CD4-positive, alpha-beta memory T cell (primary cell): ENCODE results near the gene NAP1L4. TPM values are rescaled to one million over a fixed set of nuclear protein-coding genes. Genes with fewer than 3 reads are reported as not detected.

ENCODE experiments used
- CTCF ChIA-PET: fragments of 350-600 bp; sonication (Branson Sonifier 250); formaldehyde crosslinking; loops from one replicate; lab custom pipeline; 2021; ENCODE audit warnings: inconsistent platforms; ENCODE audit not compliant: partially characterized antibody; lab: Charles Lee
- POLR2A ChIA-PET: fragments of 350-600 bp; sonication (Branson Sonifier 250); formaldehyde crosslinking; loops from one replicate; lab custom pipeline; 2021; ENCODE audit not compliant: partially characterized antibody; lab: Charles Lee
- DNase-seq, 5 donors: peaks; one replicate each; pipeline versions ENCODE4 v3.0.0 to v3.0.0-alpha.2; 2020 to 2022; ENCODE audit warnings: mixed read lengths in 1 of 5
- H3K27ac ChIP-seq: one replicate; pipeline ENCODE4 v1.7.0; 2013; ENCODE audit warnings: low read depth, low read length
- H3K27me3 ChIP-seq: 2 replicates; pipeline ENCODE4 v1.7.0; 2013; ENCODE audit warnings: mild to moderate bottlenecking, low read length, moderate library complexity; ENCODE audit not compliant: insufficient read depth
- H3K36me3 ChIP-seq: 2 replicates; pipeline ENCODE4 v1.7.0; 2013; ENCODE audit warnings: mild to moderate bottlenecking, low read length, moderate library complexity; ENCODE audit not compliant: insufficient read depth
- H3K4me1 ChIP-seq: 2 replicates; pipeline ENCODE4 v1.7.0; 2013; ENCODE audit warnings: mild to moderate bottlenecking, low read length, moderate library complexity; ENCODE audit not compliant: insufficient read depth
- H3K4me3 ChIP-seq, 2 donors: one replicate each; pipeline ENCODE4 v1.7.0; 2013; ENCODE audit warnings: low read length in 2 of 2, mild to moderate bottlenecking in 1 of 2
- H3K9me3 ChIP-seq, 2 donors: one replicate each; pipeline ENCODE4 v1.7.0; 2013; ENCODE audit warnings: low read length in 2 of 2, control low read depth in 1 of 2; ENCODE audit not compliant: control insufficient read depth in 1 of 2
- H3K27ac Mint-ChIP-seq, 7 donors: one replicate each; pipeline ENCODE4 v1.8.0; 2020 to 2021; ENCODE audit warnings: mixed read lengths in 7 of 7, mild to moderate bottlenecking in 6 of 7, inconsistent platforms in 3 of 7, moderate library complexity in 3 of 7
- H3K27me3 Mint-ChIP-seq, 2 donors: one replicate each; pipeline ENCODE4 v1.8.0; 2020 to 2021; ENCODE audit warnings: mixed read lengths in 2 of 2
- H3K36me3 Mint-ChIP-seq, 2 donors: one replicate each; pipeline ENCODE4 v1.8.0; 2020 to 2021; ENCODE audit warnings: mixed read lengths in 2 of 2, inconsistent platforms in 1 of 2, mild to moderate bottlenecking in 1 of 2
- H3K4me1 Mint-ChIP-seq, 4 donors: one replicate each; pipeline ENCODE4 v1.8.0; 2020 to 2021; ENCODE audit warnings: mixed read lengths in 4 of 4, mild to moderate bottlenecking in 1 of 4
- H3K4me3 Mint-ChIP-seq, 8 donors: one replicate each; pipeline ENCODE4 v1.8.0; 2020 to 2021; ENCODE audit warnings: mixed read lengths in 8 of 8, mild to moderate bottlenecking in 7 of 8, moderate library complexity in 6 of 8, inconsistent platforms in 3 of 8
- H3K9me3 Mint-ChIP-seq, 8 donors: one replicate each; pipeline ENCODE4 v1.8.0; 2020 to 2021; ENCODE audit warnings: mixed read lengths in 8 of 8, mild to moderate bottlenecking in 5 of 8, inconsistent platforms in 3 of 8, moderate library complexity in 1 of 8
- intact Hi-C: fragments of 100-400 bp; cut with micrococcal nuclease; formaldehyde crosslinking; loops from one replicate; pipeline ENCODE4 v1.15.1; 2023
- polyA plus RNA-seq, 2 donors: library from polyadenylated mRNA; unstranded; fragments of 300-500 nt; fragmentation: Illumina TruSeq; gene quantifications; one replicate each; pipeline ENCODE4 v1.2.3, GENCODE V29; 2021
- total RNA-seq, 2 experiments: library from RNA; stranded (reverse); gene quantifications; one replicate each; pipeline ENCODE4 v1.2.3, GENCODE V29; 2021

The NAP1L4 gene
- total and polyA plus RNA-seq, 4 experiments from 2014 or later, result 153 to 303 (median 230) TPM

GRCh38 chr11:2945757-2946287 is 46.3 kb downstream of the NAP1L4 start:
- H3K27ac ChIP-seq, result no peak overlapping the region
- H3K27ac Mint-ChIP-seq, result peak overlapping the region; percentile 24 to 91 (median 77)
- peaks cover 37% of the 10 kb centered on the region for H3K4me1 ChIP-seq
- DNase-seq, result no peak
- H3K27me3 ChIP-seq, result no peaks in the 10 kb centered on the region
- intact Hi-C loops, result loop anchor here (5.0 kb wide), 1 partner anchor 41 kb away; no protein-coding TSS in a partner anchor
- no peaks in the 10 kb centered on the region for H3K9me3 Mint-ChIP-seq
- peaks cover 54% of the 10 kb centered on the region for H3K36me3 ChIP-seq
- CTCF ChIA-PET, result interaction anchor here (0.6 to 2.9 kb wide), 8 partner anchors 15 to 146 kb away, joined by 3 to 10 read pairs (median 5); partner anchors contain the start of gene PHLDA2
- H3K4me1 Mint-ChIP-seq, result peaks cover 37 to 65% (median 50%) of the 10 kb centered on the region in 4 donors
- H3K36me3 Mint-ChIP-seq, result peaks cover 22 to 63% of the 10 kb centered on the region in 2 donors
- H3K4me3 ChIP-seq, result no peak overlapping the region
- no peaks in the 10 kb centered on the region for H3K9me3 ChIP-seq
- H3K4me3 Mint-ChIP-seq, result peak overlapping the region in 5 of 8 donors; percentile 21 to 76 (median 59)
- POLR2A ChIA-PET, result interaction anchor here (0.6 to 1.7 kb wide), 3 partner anchors 11 to 46 kb away, joined by 3 to 4 read pairs (median 3); partner anchors contain the start of gene NAP1L4
- no peaks in the 10 kb centered on the region for H3K27me3 Mint-ChIP-seq

GRCh38 chr11:2945031-2945756 is 46.9 kb downstream of the NAP1L4 start:
- H3K9me3 Mint-ChIP-seq, result no peaks in the 10 kb centered on the region
- H3K9me3 ChIP-seq, result no peaks in the 10 kb centered on the region
- no peak overlapping the region for H3K4me3 ChIP-seq
- peaks cover 36 to 68% (median 52%) of the 10 kb centered on the region in 4 donors for H3K4me1 Mint-ChIP-seq
- no peaks in the 10 kb centered on the region for H3K27me3 ChIP-seq
- H3K27ac ChIP-seq, result no peak overlapping the region
- ChIA-PET CTCF (interaction anchor here (0.7 to 2.9 kb wide), 7 partner anchors 15 to 146 kb away, joined by 4 to 10 read pairs (median 5); partner anchors contain the start of gene PHLDA2), POLR2A (interaction anchor here (0.6 to 1.7 kb wide), 3 partner anchors 11 to 47 kb away, joined by 3 to 4 read pairs (median 3); partner anchors contain the start of gene NAP1L4)
- peak in 3 of 5 donors; percentile 36 to 61 (median 45) for DNase-seq
- H3K27ac Mint-ChIP-seq, result peak overlapping the region; percentile 42 to 91 (median 80)
- peaks cover 50% of the 10 kb centered on the region for H3K36me3 ChIP-seq
- H3K36me3 Mint-ChIP-seq, result peaks cover 19 to 57% of the 10 kb centered on the region in 2 donors
- peaks cover 43% of the 10 kb centered on the region for H3K4me1 ChIP-seq
- peak overlapping the region in 5 of 8 donors; percentile 21 to 76 (median 59) for H3K4me3 Mint-ChIP-seq
- no peaks in the 10 kb centered on the region for H3K27me3 Mint-ChIP-seq
- intact Hi-C loops, result loop anchor here (5.0 kb wide), 1 partner anchor 42 kb away; no protein-coding TSS in a partner anchor

GRCh38 chr11:2944530-2944929 is 47.6 kb downstream of the NAP1L4 start:
- intact Hi-C loops, result no loop called here
- H3K36me3 ChIP-seq, result peaks cover 43% of the 10 kb centered on the region
- H3K4me1 ChIP-seq, result peaks cover 44% of the 10 kb centered on the region
- ChIA-PET CTCF (interaction anchor here (1.4 to 2.7 kb wide), 4 partner anchors 10 to 56 kb away, joined by 5 to 9 read pairs (median 6); no protein-coding TSS in a partner anchor), POLR2A (interaction anchor here (1.5 to 2.7 kb wide), 3 partner anchors 12 to 60 kb away, joined by 4 to 10 read pairs (median 5); partner anchors contain the start of genes CDKN1C and PHLDA2)
- Mint-ChIP-seq H3K9me3 (peaks cover 0 to 4% (median 3%) of the 10 kb centered on the region in 8 donors), H3K4me3 (peak overlapping the region in 1 of 8 donors; percentile 76), H3K27ac (peak overlapping the region in 5 of 7 donors; percentile 25 to 91 (median 59)), H3K36me3 (peaks cover 12 to 50% of the 10 kb centered on the region in 2 donors), H3K27me3 (no peaks in the 10 kb centered on the region), H3K4me1 (peaks cover 35 to 66% (median 51%) of the 10 kb centered on the region in 4 donors)
- DNase-seq, result no peak
- no peaks in the 10 kb centered on the region for H3K9me3 ChIP-seq
- H3K27me3 ChIP-seq, result no peaks in the 10 kb centered on the region
- H3K27ac ChIP-seq, result no peak overlapping the region
- H3K4me3 ChIP-seq, result no peak overlapping the region

- peak overlapping the region in 2 of 7 donors; percentile 52 to 68 for H3K27ac Mint-ChIP-seq
- peaks cover 44% of the 10 kb centered on the region for H3K4me1 ChIP-seq
- DNase-seq, result peak in 1 of 5 donors; percentile 22
- H3K4me3 Mint-ChIP-seq, result no peak overlapping the region
- no peaks in the 10 kb centered on the region for H3K27me3 ChIP-seq
- POLR2A ChIA-PET, result interaction anchor here (1.0 to 2.7 kb wide), 6 partner anchors 14 to 113 kb away, joined by 3 to 10 read pairs (median 5); partner anchors contain the start of genes CDKN1C and PHLDA2
- H3K36me3 Mint-ChIP-seq, result peaks cover 6 to 43% of the 10 kb centered on the region in 2 donors
- H3K27ac ChIP-seq, result no peak overlapping the region
- no peak overlapping the region for H3K4me3 ChIP-seq
- CTCF ChIA-PET, result interaction anchor here (0.8 to 2.7 kb wide), 5 partner anchors 9 to 77 kb away, joined by 3 to 9 read pairs (median 5); no protein-coding TSS in a partner anchor
- H3K27me3 Mint-ChIP-seq, result no peaks in the 10 kb centered on the region
- H3K4me1 Mint-ChIP-seq, result peaks cover 29 to 67% (median 49%) of the 10 kb centered on the region in 4 donors
- peaks cover 35% of the 10 kb centered on the region for H3K36me3 ChIP-seq
- intact Hi-C loops, result no loop called here
- peaks cover 0 to 11% (median 7%) of the 10 kb centered on the region in 8 donors for H3K9me3 Mint-ChIP-seq
- H3K9me3 ChIP-seq, result peaks cover 0 to 3% of the 10 kb centered on the region in 2 donors
Measured at GRCh38 chr11:2943711-2944118, 48.4 kb downstream of the NAP1L4 start.

- H3K27me3 ChIP-seq, result no peaks in the 10 kb centered on the region
- H3K27ac ChIP-seq, result no peak overlapping the region
- H3K9me3 ChIP-seq, result peaks cover 0 to 6% of the 10 kb centered on the region in 2 donors
- H3K36me3 Mint-ChIP-seq, result peaks cover 10 to 40% of the 10 kb centered on the region in 2 donors
- intact Hi-C loops, result no loop called here
- H3K4me1 ChIP-seq, result peaks cover 44% of the 10 kb centered on the region
- H3K4me3 Mint-ChIP-seq, result no peak overlapping the region
- H3K27me3 Mint-ChIP-seq, result no peaks in the 10 kb centered on the region
- ChIA-PET POLR2A (interaction anchor here (1.0 to 2.7 kb wide), 8 partner anchors 9 to 114 kb away, joined by 3 to 10 read pairs (median 4); partner anchors contain the start of genes CDKN1C and PHLDA2), CTCF (interaction anchor here (0.8 to 1.9 kb wide), 3 partner anchors 9 to 78 kb away, joined by 3 to 6 read pairs (median 5); no protein-coding TSS in a partner anchor)
- no peak overlapping the region for H3K4me3 ChIP-seq
- peaks cover 0 to 17% (median 13%) of the 10 kb centered on the region in 8 donors for H3K9me3 Mint-ChIP-seq
- peak overlapping the region in 4 of 7 donors; percentile 35 to 68 (median 58) for H3K27ac Mint-ChIP-seq
- H3K4me1 Mint-ChIP-seq, result peaks cover 29 to 72% (median 49%) of the 10 kb centered on the region in 4 donors
- no peak for DNase-seq
- peaks cover 29% of the 10 kb centered on the region for H3K36me3 ChIP-seq
Measured at GRCh38 chr11:2942872-2943710, 49.0 kb downstream of the NAP1L4 start.

- Mint-ChIP-seq H3K4me3 (no peak overlapping the region), H3K27me3 (no peaks in the 10 kb centered on the region), H3K4me1 (peaks cover 25 to 72% (median 45%) of the 10 kb centered on the region in 4 donors), H3K27ac (peak overlapping the region in 2 of 7 donors; percentile 68 to 71), H3K36me3 (peaks cover 11 to 36% of the 10 kb centered on the region in 2 donors), H3K9me3 (peaks cover 4 to 24% (median 19%) of the 10 kb centered on the region in 8 donors)
- intact Hi-C loops, result no loop called here
- Histone ChIP-seq H3K9me3 (peaks cover 0 to 6% of the 10 kb centered on the region in 2 donors), H3K36me3 (peaks cover 23% of the 10 kb centered on the region), H3K4me1 (peaks cover 40% of the 10 kb centered on the region), H3K27me3 (no peaks in the 10 kb centered on the region), H3K27ac (no peak overlapping the region), H3K4me3 (no peak overlapping the region)
- DNase-seq, result peak in 1 of 5 donors; percentile 22
- ChIA-PET POLR2A (interaction anchor here (1.3 to 2.7 kb wide), 4 partner anchors 10 to 71 kb away, joined by 3 to 10 read pairs (median 6); partner anchors contain the start of gene PHLDA2), CTCF (interaction anchor here (0.9 kb wide), 1 partner anchor 13 kb away, joined by 3 read pairs; no protein-coding TSS in a partner anchor)
Measured at GRCh38 chr11:2942447-2942846, 49.7 kb downstream of the NAP1L4 start.
